A673 (cell line): Measurements from ENCODE around the gene MPDZ. TPM values are rescaled to one million over a fixed set of nuclear protein-coding genes. Genes with fewer than 3 reads are reported as not detected.
A peak's percentile ranks its signal among the peaks of the same experiment; 100 is the strongest.

Source experiments
- BruUV-seq: library from RNA; stranded (reverse); fragments of 400-500 nt; replicated peaks from 2 replicates; lab custom pipeline; 2021; lab: Mats Ljungman, UMichigan
- CTCF ChIA-PET: fragments of 300-600 bp; sonication (Branson Sonifier 250); formaldehyde crosslinking; loops from one replicate; lab custom pipeline; 2022; ENCODE audit warnings: antibody characterized with exemption; lab: Charles Lee
- POLR2A ChIA-PET: fragments of 300-600 bp; sonication (Branson Sonifier 250); formaldehyde crosslinking; loops from one replicate; lab custom pipeline; 2022; ENCODE audit warnings: antibody characterized with exemption; ENCODE audit not compliant: low non-redundant PET; lab: Charles Lee
- DNase-seq: peaks from one replicate; pipeline ENCODE4 v3.0.0-alpha.2; 2015; ENCODE audit warnings: low spot score
- H3K27ac ChIP-seq: fragments of 200-600 bp; sonication (generic); 2 replicates; pipeline ENCODE4 v1.5.1; 2016; ENCODE audit warnings: mixed run types, low read depth, mild to moderate bottlenecking, mixed read lengths, antibody characterized with exemption, low read length; ENCODE audit not compliant: poor library complexity, severe bottlenecking
- H3K27me3 ChIP-seq: fragments of 200-600 bp; sonication (generic); replicated peaks from 2 replicates; pipeline ENCODE4 v1.6.1; 2017; ENCODE audit warnings: mixed run types, low read depth, mild to moderate bottlenecking, mixed read lengths, antibody characterized with exemption, low read length; ENCODE audit not compliant: insufficient read depth, poor library complexity
- H3K36me3 ChIP-seq: fragments of 200-600 bp; sonication (generic); 2 replicates; pipeline ENCODE4 v1.6.1; 2016; ENCODE audit warnings: mixed run types, mild to moderate bottlenecking, mixed read lengths, antibody characterized with exemption, low read length; ENCODE audit not compliant: insufficient read depth, poor library complexity, severe bottlenecking
- H3K4me1 ChIP-seq: fragments of 200-600 bp; sonication (generic); 2 replicates; pipeline ENCODE4 v1.6.1; 2017; ENCODE audit warnings: mixed run types, mild to moderate bottlenecking, mixed read lengths, antibody characterized with exemption, low read length; ENCODE audit not compliant: insufficient read depth, poor library complexity, severe bottlenecking
- H3K4me3 ChIP-seq: fragments of 200-600 bp; sonication (generic); 2 replicates; pipeline ENCODE4 v1.5.1; 2016; ENCODE audit warnings: low read depth, mixed run types, mild to moderate bottlenecking, mixed read lengths, low read length; ENCODE audit not compliant: poor library complexity, severe bottlenecking
- H3K9me3 ChIP-seq: fragments of 200-600 bp; sonication (generic); 2 replicates; pipeline ENCODE4 v1.6.1; 2016; ENCODE audit warnings: mixed run types, low read depth, mild to moderate bottlenecking, mixed read lengths, antibody characterized with exemption, low read length; ENCODE audit not compliant: poor library complexity, severe bottlenecking
- CTCF ChIP-seq: fragments of 300-800, 200-600 bp; sonication (generic); conservative IDR thresholded peaks from 2 replicates; pipeline ENCODE4 v1.5.1; 2017; ENCODE audit warnings: low read depth, mild to moderate bottlenecking, antibody characterized with exemption, low read length, moderate library complexity, mixed read lengths
- EZH2 ChIP-seq: fragments of 200-600 bp; sonication (generic); IDR thresholded peaks from 2 replicates; pipeline ENCODE4 v1.6.1; 2017; ENCODE audit warnings: borderline replicate concordance, low read depth, mild to moderate bottlenecking, mixed read lengths, antibody characterized with exemption, low read length; ENCODE audit not compliant: poor library complexity, severe bottlenecking
- intact Hi-C: fragments of 100-400 bp; cut with micrococcal nuclease; formaldehyde crosslinking; loops from one replicate; pipeline ENCODE4 v1.10.0; 2022; ENCODE audit not compliant: unreplicated experiment
- total RNA-seq: library from RNA; stranded (reverse); gene quantifications from 2 replicates; pipeline ENCODE4 v1.2.3, GENCODE V29; 2021

Gene MPDZ
- total RNA-seq, 1 experiment from 2014 or later, result 35.1 TPM

- intact Hi-C loops, result no loop called here
- no TSS peak for BruUV-seq
- peak overlapping the region; percentile 79 for H3K27ac ChIP-seq
- no peaks in the 10 kb centered on the region for H3K36me3 ChIP-seq
- peak; percentile 82 for DNase-seq
- ChIA-PET CTCF (no interaction called here), POLR2A (no interaction called here)
- peak overlapping the region; percentile 77 for H3K4me3 ChIP-seq
- H3K27me3 ChIP-seq, result no peaks in the 10 kb centered on the region
- TF ChIP-seq EZH2 (no peak), CTCF (0 out of 2 replicates have a peak, but pooled peaks have one; percentile 17)
- no peaks in the 10 kb centered on the region for H3K9me3 ChIP-seq
- H3K4me1 ChIP-seq, result peaks cover 38% of the 10 kb centered on the region
Measured at GRCh38 chr9:13278368-13279246, 885 bp downstream of the MPDZ start.

- Histone ChIP-seq H3K4me1 (peaks cover 38% of the 10 kb centered on the region), H3K27me3 (no peaks in the 10 kb centered on the region), H3K36me3 (no peaks in the 10 kb centered on the region), H3K4me3 (peak overlapping the region; percentile 77), H3K27ac (peak overlapping the region; percentile 79), H3K9me3 (no peaks in the 10 kb centered on the region)
- TF ChIP-seq CTCF (no peak), EZH2 (no peak)
- CTCF ChIA-PET, result no interaction called here
- no peak for DNase-seq
- POLR2A ChIA-PET, result no interaction called here
- no TSS peak for BruUV-seq
- intact Hi-C loops, result no loop called here
Measured at GRCh38 chr9:13278023-13278367, 1.5 kb downstream of the MPDZ start.

GRCh38 chr9:13274886-13275641 lies 4.4 kb downstream of the MPDZ start:
- BruUV-seq, result no TSS peak
- ChIA-PET POLR2A (no interaction called here), CTCF (interaction anchor here (0.6 kb wide), 1 partner anchor 21 kb away, joined by 5 read pairs; no protein-coding TSS in a partner anchor)
- Histone ChIP-seq H3K4me1 (peaks cover 18% of the 10 kb centered on the region), H3K9me3 (no peaks in the 10 kb centered on the region), H3K4me3 (no peak overlapping the region), H3K27ac (no peak overlapping the region), H3K27me3 (no peaks in the 10 kb centered on the region), H3K36me3 (no peaks in the 10 kb centered on the region)
- intact Hi-C loops, result no loop called here
- TF ChIP-seq EZH2, result no peak
- no peak for TF ChIP-seq CTCF
- peak; percentile 35 for DNase-seq
